Nephron progenitor cell (in vitro differentiated cells): ENCODE measurements around the gene PPFIA4.

Experiments used
- DNase-seq: peaks from one replicate; pipeline ENCODE4 v3.0.0; 2021
- H3K27ac Mint-ChIP-seq: 2 replicates; pipeline ENCODE4 v1.8.0; 2021; ENCODE audit warnings: mild to moderate bottlenecking, moderate library complexity, mixed read lengths
- H3K27me3 Mint-ChIP-seq: 2 replicates; pipeline ENCODE4 v1.8.0; 2021; ENCODE audit warnings: mild to moderate bottlenecking, low read depth, mixed read lengths; ENCODE audit not compliant: poor library complexity
- H3K36me3 Mint-ChIP-seq: 2 replicates; pipeline ENCODE4 v1.8.0; 2021; ENCODE audit warnings: low read depth, mixed read lengths
- H3K4me1 Mint-ChIP-seq: 2 replicates; pipeline ENCODE4 v1.8.0; 2021; ENCODE audit warnings: mixed read lengths
- H3K4me3 Mint-ChIP-seq: 2 replicates; pipeline ENCODE4 v1.8.0; 2021; ENCODE audit warnings: mild to moderate bottlenecking, moderate library complexity, mixed read lengths
- H3K9me3 Mint-ChIP-seq: 2 replicates; pipeline ENCODE4 v1.8.0; 2021; ENCODE audit warnings: mild to moderate bottlenecking, moderate library complexity, mixed read lengths
- TF ChIP-seq, protein P1 (sequence below): fragments of 200-600 bp; sonication (generic); IDR thresholded peaks from 2 replicates; pipeline ENCODE4 v1.5.0; 2021; ENCODE audit warnings: antibody characterized with exemption

Gene PPFIA4

DNA sequence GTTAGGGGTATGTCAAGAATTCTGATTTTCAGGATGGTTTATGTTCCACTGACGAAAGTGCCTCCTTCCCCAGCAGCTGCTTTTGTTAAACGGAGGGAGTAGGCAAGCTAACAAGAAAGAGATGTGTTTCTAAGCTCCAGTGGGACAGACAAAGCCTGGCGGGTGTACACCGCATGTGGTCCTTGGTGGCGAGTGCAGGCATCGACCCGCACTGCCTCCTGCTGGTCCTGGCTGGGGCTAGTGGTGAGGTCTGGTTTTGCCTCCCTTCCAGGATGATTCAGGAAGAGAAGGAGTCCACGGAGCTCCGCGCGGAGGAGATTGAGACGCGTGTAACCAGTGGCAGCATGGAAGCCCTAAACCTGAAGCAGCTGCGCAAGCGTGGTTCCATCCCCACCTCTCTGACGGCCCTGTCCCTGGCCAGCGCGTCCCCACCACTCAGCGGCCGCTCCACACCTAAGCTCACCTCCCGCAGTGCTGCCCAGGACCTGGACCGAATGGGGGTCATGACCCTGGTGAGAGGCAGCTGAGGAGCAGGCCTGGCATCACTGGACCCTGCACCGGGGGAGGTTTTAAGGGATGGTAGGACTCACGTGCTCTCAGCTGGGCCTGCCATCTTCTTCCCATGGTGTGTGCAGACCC lies 29.0 kb downstream of the PPFIA4 start:
- Mint-ChIP-seq H3K4me1 (peaks cover 64% of the 10 kb centered on the region), H3K9me3 (no peaks in the 10 kb centered on the region), H3K4me3 (no peak overlapping the region), H3K27ac (peak overlapping the region; percentile 75), H3K27me3 (no peaks in the 10 kb centered on the region), H3K36me3 (peaks cover 54% of the 10 kb centered on the region)
- TF ChIP-seq, protein P1, sequence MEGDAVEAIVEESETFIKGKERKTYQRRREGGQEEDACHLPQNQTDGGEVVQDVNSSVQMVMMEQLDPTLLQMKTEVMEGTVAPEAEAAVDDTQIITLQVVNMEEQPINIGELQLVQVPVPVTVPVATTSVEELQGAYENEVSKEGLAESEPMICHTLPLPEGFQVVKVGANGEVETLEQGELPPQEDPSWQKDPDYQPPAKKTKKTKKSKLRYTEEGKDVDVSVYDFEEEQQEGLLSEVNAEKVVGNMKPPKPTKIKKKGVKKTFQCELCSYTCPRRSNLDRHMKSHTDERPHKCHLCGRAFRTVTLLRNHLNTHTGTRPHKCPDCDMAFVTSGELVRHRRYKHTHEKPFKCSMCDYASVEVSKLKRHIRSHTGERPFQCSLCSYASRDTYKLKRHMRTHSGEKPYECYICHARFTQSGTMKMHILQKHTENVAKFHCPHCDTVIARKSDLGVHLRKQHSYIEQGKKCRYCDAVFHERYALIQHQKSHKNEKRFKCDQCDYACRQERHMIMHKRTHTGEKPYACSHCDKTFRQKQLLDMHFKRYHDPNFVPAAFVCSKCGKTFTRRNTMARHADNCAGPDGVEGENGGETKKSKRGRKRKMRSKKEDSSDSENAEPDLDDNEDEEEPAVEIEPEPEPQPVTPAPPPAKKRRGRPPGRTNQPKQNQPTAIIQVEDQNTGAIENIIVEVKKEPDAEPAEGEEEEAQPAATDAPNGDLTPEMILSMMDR: no peak
- DNase-seq: no peak

DNA sequence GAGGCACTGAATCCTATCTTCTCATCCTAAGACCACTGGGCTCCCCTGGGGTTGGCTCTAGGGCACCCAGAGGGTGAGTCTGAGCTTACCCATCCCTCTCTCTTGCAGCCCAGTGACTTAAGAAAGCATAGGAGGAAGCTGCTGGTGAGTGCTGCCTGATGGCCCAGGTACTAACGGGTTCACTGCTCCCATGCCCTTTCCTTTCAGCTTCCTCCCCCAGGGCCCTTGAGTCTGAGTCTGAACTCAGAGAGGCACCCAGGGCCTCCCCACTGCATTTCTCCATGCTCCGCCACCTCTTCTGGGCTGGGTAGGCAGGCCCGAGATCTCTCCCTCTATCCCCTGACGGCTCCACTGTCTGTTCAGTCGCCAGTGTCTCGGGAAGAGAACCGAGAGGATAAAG lies 29.7 kb downstream of the PPFIA4 start:
- TF ChIP-seq, protein P1: no peak
- peak overlapping the region; percentile 42 for H3K4me3 Mint-ChIP-seq
- no peaks in the 10 kb centered on the region for H3K27me3 Mint-ChIP-seq
- H3K36me3 Mint-ChIP-seq: peaks cover 54% of the 10 kb centered on the region
- H3K9me3 Mint-ChIP-seq: peaks cover 4% of the 10 kb centered on the region
- DNase-seq: no peak
- peak overlapping the region; percentile 75 for H3K27ac Mint-ChIP-seq
- H3K4me1 Mint-ChIP-seq: peaks cover 64% of the 10 kb centered on the region

DNA sequence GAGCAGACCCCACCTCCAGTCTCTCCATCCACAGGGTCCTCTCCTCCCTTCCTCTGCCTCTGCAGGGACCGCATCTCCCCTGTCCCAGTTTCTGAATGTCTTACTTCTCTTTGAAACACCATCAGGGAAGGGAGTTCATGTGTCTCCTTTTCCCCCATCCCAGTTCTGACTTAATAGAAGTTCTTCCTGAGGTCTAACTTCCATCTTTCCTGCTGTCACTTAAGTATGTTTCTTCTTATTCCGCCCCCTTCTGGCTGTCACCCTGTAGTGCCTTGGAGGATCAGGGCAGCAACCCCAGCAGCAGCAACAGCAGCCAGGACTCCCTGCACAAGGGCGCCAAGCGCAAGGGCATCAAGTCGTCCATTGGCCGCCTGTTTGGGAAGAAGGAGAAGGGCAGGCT lies 30.2 kb downstream of the PPFIA4 start:
- no peak overlapping the region for H3K4me3 Mint-ChIP-seq
- no peaks in the 10 kb centered on the region for H3K27me3 Mint-ChIP-seq
- TF ChIP-seq, protein P1: no peak
- peaks cover 59% of the 10 kb centered on the region for H3K4me1 Mint-ChIP-seq
- peaks cover 4% of the 10 kb centered on the region for H3K9me3 Mint-ChIP-seq
- DNase-seq: no peak
- peaks cover 54% of the 10 kb centered on the region for H3K36me3 Mint-ChIP-seq
- H3K27ac Mint-ChIP-seq: peak overlapping the region; percentile 75

DNA sequence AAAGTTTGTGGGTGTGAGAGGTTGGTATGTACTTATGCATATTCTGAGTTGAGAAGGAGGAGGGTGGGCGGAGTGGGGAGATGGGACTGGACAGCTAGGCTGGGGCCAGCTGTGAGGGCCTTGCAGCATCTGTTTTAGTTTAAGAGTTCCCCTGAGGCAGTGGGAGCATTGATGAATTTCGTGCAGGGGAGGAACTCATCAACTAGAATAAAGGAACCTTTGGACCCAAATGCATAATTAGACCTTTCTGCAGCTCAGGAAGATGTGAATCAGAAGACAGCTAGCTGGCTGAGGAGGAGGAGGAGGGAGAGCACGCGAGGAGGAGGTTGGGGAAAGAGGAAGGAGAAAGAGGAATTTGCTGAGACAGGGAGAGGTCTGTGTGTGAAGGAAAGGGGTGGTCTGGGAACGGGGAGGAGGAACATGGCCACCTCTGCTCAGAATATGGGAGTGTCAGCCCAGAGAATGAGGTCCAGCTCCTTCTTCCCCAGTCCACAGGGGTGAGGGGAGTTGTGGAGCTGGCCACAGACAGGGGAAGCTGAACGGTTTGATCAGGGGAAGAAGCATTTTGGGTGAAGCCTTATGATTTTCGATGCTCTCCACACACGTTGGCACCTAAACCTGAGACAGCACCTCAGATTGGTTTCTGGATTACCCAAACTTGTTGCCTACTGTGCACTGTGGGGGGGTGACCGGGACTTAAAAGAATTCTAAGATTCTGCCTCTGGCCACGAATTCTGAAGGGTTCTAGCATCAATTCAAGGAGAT lies 31.8 kb downstream of the PPFIA4 start:
- TF ChIP-seq, protein P1: no peak
- no peak for DNase-seq
- Mint-ChIP-seq H3K4me3 (no peak overlapping the region), H3K27ac (peak overlapping the region; percentile 4), H3K4me1 (peaks cover 57% of the 10 kb centered on the region), H3K36me3 (peaks cover 66% of the 10 kb centered on the region), H3K27me3 (peaks cover under 1% of the 10 kb centered on the region), H3K9me3 (peaks cover 9% of the 10 kb centered on the region)

DNA sequence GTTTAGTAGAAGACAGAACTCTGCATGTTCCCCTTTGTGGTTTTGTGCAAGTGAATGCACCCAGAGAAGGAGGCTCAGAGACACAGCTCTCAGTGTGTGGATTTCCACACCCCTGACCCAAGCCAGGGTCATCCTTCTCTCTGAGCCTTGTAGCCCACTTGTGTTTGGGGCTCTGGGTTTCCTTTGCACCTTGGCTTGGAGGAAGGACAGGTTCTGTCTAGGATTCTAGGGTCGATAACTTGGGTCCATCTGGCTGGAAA lies 32.3 kb downstream of the PPFIA4 start:
- DNase-seq: no peak
- TF ChIP-seq, protein P1: no peak
- H3K27me3 Mint-ChIP-seq: peaks cover 4% of the 10 kb centered on the region

DNA sequence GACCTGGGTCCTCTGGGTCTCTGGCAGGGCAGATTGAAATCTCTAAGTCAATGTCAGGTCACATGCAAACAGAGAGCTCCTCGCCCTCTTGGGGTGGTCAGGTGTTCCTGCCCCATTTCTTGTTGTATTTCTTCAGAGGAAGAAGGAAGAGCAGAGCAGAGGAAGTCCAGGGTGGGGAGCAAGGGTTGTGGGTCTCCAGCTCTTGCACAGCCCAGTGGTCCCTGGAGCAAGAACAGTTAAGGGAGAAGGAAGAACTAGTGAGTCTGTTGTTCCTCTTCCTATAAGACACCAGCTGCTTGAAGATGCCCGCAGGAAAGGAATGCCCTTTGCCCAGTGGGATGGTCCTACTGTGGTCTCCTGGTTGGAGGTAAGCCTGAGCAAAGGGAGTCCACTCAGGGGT lies 33.2 kb downstream of the PPFIA4 start:
- Mint-ChIP-seq H3K36me3 (peaks cover 73% of the 10 kb centered on the region), H3K9me3 (peaks cover 9% of the 10 kb centered on the region), H3K4me1 (peaks cover 58% of the 10 kb centered on the region), H3K4me3 (no peak overlapping the region), H3K27ac (no peak overlapping the region), H3K27me3 (peaks cover 4% of the 10 kb centered on the region)
- DNase-seq: no peak
- TF ChIP-seq, protein P1: no peak

More for the DNA sequence above, 32.3 kb downstream of the PPFIA4 start:
- H3K4me1 Mint-ChIP-seq: peaks cover 61% of the 10 kb centered on the region
- no peak overlapping the region for H3K4me3 Mint-ChIP-seq
- peaks cover 9% of the 10 kb centered on the region for H3K9me3 Mint-ChIP-seq
- H3K27ac Mint-ChIP-seq: no peak overlapping the region
- H3K36me3 Mint-ChIP-seq: peaks cover 70% of the 10 kb centered on the region
